HCT116 (cell line): ENCODE data around the gene EMP2. TPM values are rescaled to one million over a fixed set of nuclear protein-coding genes. Genes with fewer than 3 reads are reported as not detected.

Experiments used
- ATAC-seq: fragments of 200-7000 bp; cut with Tn5 transposase; 2 replicates; pipeline ENCODE4 v1.9.1; 2020; ENCODE audit warnings: mild to moderate bottlenecking, moderate library complexity
- BruUV-seq: library from RNA; stranded (reverse); fragments of 400-500 nt; replicated peaks from 2 replicates; lab custom pipeline; 2021; lab: Mats Ljungman, UMichigan
- CTCF ChIA-PET: fragments of 300-600 bp; sonication (Branson Sonifier 250); formaldehyde crosslinking; loops from one replicate; lab custom pipeline; 2021; ENCODE audit warnings: antibody characterized with exemption; lab: Charles Lee
- POLR2A ChIA-PET: fragments of 300-600, 350-600 bp; sonication (Branson Sonifier 250); formaldehyde crosslinking; loops from one replicate; lab custom pipeline; 2021; ENCODE audit warnings: antibody characterized with exemption; lab: Charles Lee
- RAD21 ChIA-PET, 2 experiments: fragments of 300-600 bp; sonication (Branson Sonifier 250); formaldehyde crosslinking; loops; one replicate each; lab custom pipeline; 2023; ENCODE audit warnings: low total read pairs in 2 of 2; ENCODE audit not compliant: uncharacterized antibody in 2 of 2, unreplicated experiment in 2 of 2, low non-redundant PET in 1 of 2; lab: Charles Lee
- DNase-seq: peaks from one replicate; pipeline ENCODE4 v3.0.0-alpha.2; 2010; ENCODE audit warnings: low read depth, low spot score
- H2AFZ ChIP-seq: fragments of 200-600 bp; shearing (Covaris generic), sonication (generic); 2 replicates; pipeline ENCODE4 v1.6.1; 2017; ENCODE audit warnings: low read depth, mixed run types, mixed read lengths, antibody characterized with exemption, low read length; ENCODE audit not compliant: poor library complexity, severe bottlenecking
- H3K27ac ChIP-seq: 2 replicates; pipeline ENCODE4 v1.5.1; 2012; ENCODE audit warnings: low read depth, low read length
- H3K27me3 ChIP-seq: fragments of 200-600 bp; sonication (generic); 2 replicates; pipeline ENCODE4 v1.6.1; 2016; ENCODE audit warnings: mixed run types, low read length, mixed read lengths; ENCODE audit not compliant: insufficient read depth
- H3K36me3 ChIP-seq, 2 experiments: fragments of 200-500 bp in 1 of 2; fragments of 200-600 bp in 1 of 2; sonication (Bioruptor generic) in 1 of 2; sonication (generic) in 1 of 2; 2 replicates each; pipeline versions ENCODE4 v1.5.1 to v1.6.1; 2014 to 2016; ENCODE audit warnings: low read length in 2 of 2, inconsistent platforms in 1 of 2, mixed read lengths in 1 of 2, mixed run types in 1 of 2; ENCODE audit not compliant: insufficient read depth in 2 of 2, control insufficient read depth in 1 of 2
- H3K4me1 ChIP-seq, 2 experiments: fragments of 200-600 bp in 1 of 2; sonication (generic) in 1 of 2; 2 replicates each; pipeline versions ENCODE4 v1.5.1 to v1.6.1; 2012 to 2017; ENCODE audit warnings: low read length in 2 of 2, inconsistent platforms in 1 of 2, mild to moderate bottlenecking in 1 of 2, mixed read lengths in 1 of 2, mixed run types in 1 of 2, moderate library complexity in 1 of 2; ENCODE audit not compliant: insufficient read depth in 2 of 2, control insufficient read depth in 1 of 2
- H3K4me2 ChIP-seq: fragments of 200-600 bp; sonication (generic); 2 replicates; pipeline ENCODE4 v1.6.1; 2017; ENCODE audit warnings: mixed run types, low read length, mixed read lengths
- H3K4me3 ChIP-seq, 2 experiments: fragments of 200-600 bp in 1 of 2; sonication (generic) in 1 of 2; replicated peaks in 1 of 2; 2 replicates each; pipeline ENCODE4 v1.5.1; 2011 to 2016; ENCODE audit warnings: low read length in 2 of 2, control low read depth in 1 of 2, low read depth in 1 of 2, mild to moderate bottlenecking in 1 of 2, mixed read lengths in 1 of 2, mixed run types in 1 of 2
- H3K79me2 ChIP-seq: fragments of 200-600 bp; sonication (generic); 2 replicates; pipeline ENCODE4 v1.6.1; 2017; ENCODE audit warnings: mild to moderate bottlenecking, mixed run types, low read length, moderate library complexity, mixed read lengths; ENCODE audit not compliant: insufficient read depth
- H3K9ac ChIP-seq: fragments of 200-600 bp; sonication (generic); 2 replicates; pipeline ENCODE4 v1.6.1; 2016; ENCODE audit warnings: low read length, mixed read lengths
- H3K9me2 ChIP-seq: fragments of 200-600 bp; sonication (generic), shearing (Covaris generic); 2 replicates; pipeline ENCODE4 v1.6.1; 2017; ENCODE audit warnings: mixed run types, mild to moderate bottlenecking, moderate library complexity; ENCODE audit not compliant: insufficient read depth
- H3K9me3 ChIP-seq, 2 experiments: fragments of 200-500 bp in 1 of 2; fragments of 200-600 bp in 1 of 2; sonication (Bioruptor generic) in 1 of 2; sonication (generic) in 1 of 2; 2 replicates each; pipeline ENCODE4 v1.6.1; 2014 to 2017; ENCODE audit warnings: low read length in 2 of 2, mixed read lengths in 2 of 2, inconsistent platforms in 1 of 2, low read depth in 1 of 2, mild to moderate bottlenecking in 1 of 2, mixed run types in 1 of 2, moderate library complexity in 1 of 2; ENCODE audit not compliant: control insufficient read depth in 1 of 2, insufficient read depth in 1 of 2
- H4K20me1 ChIP-seq: fragments of 200-600 bp; sonication (generic), shearing (Covaris generic); 2 replicates; pipeline ENCODE4 v1.6.1; 2017; ENCODE audit warnings: mixed run types, mild to moderate bottlenecking, moderate library complexity; ENCODE audit not compliant: insufficient read depth
- ATF3 ChIP-seq: IDR thresholded peaks from 2 replicates; pipeline ENCODE4 v1.6.1; 2012
- CBX3 ChIP-seq: IDR thresholded peaks from 2 replicates; pipeline ENCODE4 v1.6.1; 2012; ENCODE audit warnings: low read depth
- CEBPB ChIP-seq: IDR thresholded peaks from 2 replicates; pipeline ENCODE4 v1.6.1; 2012; ENCODE audit warnings: low read depth
- CTCF ChIP-seq, 3 experiments: fragments of 200-600 bp in 1 of 3; sonication (generic) in 1 of 3; IDR thresholded peaks in 2 of 3; conservative IDR thresholded peaks in 1 of 3; 2 replicates each; pipeline ENCODE4 v1.5.1; 2012 to 2017; ENCODE audit warnings: low read depth in 2 of 3, low read length in 2 of 3, antibody characterized with exemption in 1 of 3, borderline replicate concordance in 1 of 3, control low read depth in 1 of 3, mild to moderate bottlenecking in 1 of 3, mixed read lengths in 1 of 3, mixed run types in 1 of 3, moderate library complexity in 1 of 3; ENCODE audit not compliant: insufficient read depth in 1 of 3
- EGR1 ChIP-seq: IDR thresholded peaks from 2 replicates; pipeline ENCODE4 v1.6.1; 2012; ENCODE audit warnings: low read depth
- ELF1 ChIP-seq: IDR thresholded peaks from 2 replicates; pipeline ENCODE4 v1.6.1; 2012; ENCODE audit warnings: low read depth, borderline replicate concordance
- EZH2 ChIP-seq: fragments of 200-600 bp; sonication (generic); IDR thresholded peaks from 2 replicates; pipeline ENCODE4 v1.6.1; 2017; ENCODE audit warnings: antibody characterized with exemption, mixed run types
- EZH2phosphoT487 ChIP-seq: fragments of 200-600 bp; IDR thresholded peaks from 2 replicates; pipeline ENCODE4 v1.6.1; 2018; ENCODE audit warnings: antibody characterized with exemption, borderline replicate concordance
- FOSL1 ChIP-seq: IDR thresholded peaks from 2 replicates; pipeline ENCODE4 v1.6.1; 2012; ENCODE audit warnings: low read depth
- JUND ChIP-seq: IDR thresholded peaks from 2 replicates; pipeline ENCODE4 v1.6.1; 2012
- MAX ChIP-seq: IDR thresholded peaks from 2 replicates; pipeline ENCODE4 v1.6.1; 2012
- POLR2A ChIP-seq: IDR thresholded peaks from 2 replicates; pipeline ENCODE4 v1.7.0; 2011; ENCODE audit warnings: borderline replicate concordance; ENCODE audit not compliant: insufficient read depth, insufficient read length; ENCODE audit errors: extremely low read depth
- POLR2AphosphoS5 ChIP-seq: IDR thresholded peaks from 2 replicates; pipeline ENCODE4 v1.6.1; 2011; ENCODE audit warnings: mild to moderate bottlenecking, low read depth, low read length, moderate library complexity
- RAD21 ChIP-seq: IDR thresholded peaks from 2 replicates; pipeline ENCODE4 v1.6.1; 2012; ENCODE audit warnings: low read depth, mild to moderate bottlenecking
- REST ChIP-seq: IDR thresholded peaks from 2 replicates; pipeline ENCODE4 v1.6.1; 2012; ENCODE audit warnings: low read depth
- SP1 ChIP-seq: IDR thresholded peaks from 2 replicates; pipeline ENCODE4 v1.6.1; 2012; ENCODE audit warnings: low read depth
- SRF ChIP-seq: IDR thresholded peaks from 2 replicates; pipeline ENCODE4 v1.6.1; 2012; ENCODE audit warnings: low read depth
- TCF7L2 ChIP-seq: IDR thresholded peaks from 2 replicates; pipeline ENCODE4 v1.7.0; 2011; ENCODE audit warnings: borderline replicate concordance, inconsistent platforms; ENCODE audit not compliant: insufficient read depth, insufficient read length; ENCODE audit errors: extremely low read depth
- ZFX ChIP-seq: fragments of 450-650 bp; IDR thresholded peaks from 2 replicates; pipeline ENCODE4 v1.6.1; 2017
- ZNF274 ChIP-seq: fragments of 200-500 bp; sonication (Bioruptor generic); IDR thresholded peaks from 2 replicates; pipeline ENCODE4 v1.6.1; 2014; ENCODE audit warnings: mild to moderate bottlenecking, low read depth, low read length, inconsistent platforms
- intact Hi-C: fragments of 100-400 bp; cut with micrococcal nuclease; formaldehyde crosslinking; loops from 2 replicates; pipeline ENCODE4 v1.10.0; 2022
- total RNA-seq: library from RNA; stranded (reverse); gene quantifications from one replicate; pipeline ENCODE4 v1.2.1, GENCODE V29; 2021; ENCODE audit not compliant: unreplicated experiment

Gene EMP2
- total RNA-seq, 1 experiment from 2014 or later = 32.6 TPM

GRCh38 chr16:10519929-10520868, 60.2 kb downstream of the EMP2 start:
- no peaks in the 10 kb centered on the region for H4K20me1 ChIP-seq
- no peaks in the 10 kb centered on the region for H3K79me2 ChIP-seq
- H3K9me3 ChIP-seq = no peaks in the 10 kb centered on the region
- ChIA-PET RAD21 (no interaction called here), POLR2A (no interaction called here), CTCF (interaction anchor here (1.8 kb wide), 1 partner anchor 398 kb away, joined by 5 read pairs; no protein-coding TSS in a partner anchor)
- 0 out of 4 replicates have a peak, but pooled peaks cover 0 to 3% of the 10 kb centered on the region in 2 experiments for H3K36me3 ChIP-seq
- H3K4me2 ChIP-seq = no peak overlapping the region
- no TSS peak for BruUV-seq
- TF ChIP-seq CEBPB (no peak), POLR2AphosphoS5 (no peak), EZH2 (no peak), ZNF274 (no peak), FOSL1 (no peak), POLR2A (no peak), RAD21 (no peak), ELF1 (no peak), JUND (no peak), EGR1 (no peak), SRF (no peak), EZH2phosphoT487 (no peak), REST (no peak), ATF3 (no peak), SP1 (no peak), TCF7L2 (no peak), MAX (no peak), CTCF (IDR thresholded peaks at IDR 0.05 in 2 of 3, conservative IDR thresholded peaks at IDR 0.05 in 1 of 3; ENCODE audit: borderline replicate concordance in 1 of 3, insufficient read depth in 1 of 3, low read depth in 2 of 3, low read length in 2 of 3) (no peak), ZFX (no peak), CBX3 (no peak)
- no peak overlapping the region for H3K27ac ChIP-seq
- no peaks in the 10 kb centered on the region for H3K4me1 ChIP-seq
- DNase-seq (no peak), ATAC-seq (no peak)
- intact Hi-C loops = no loop called here
- H2AFZ ChIP-seq = no peak overlapping the region
- H3K9ac ChIP-seq = no peak overlapping the region
- no peaks in the 10 kb centered on the region for H3K27me3 ChIP-seq
- no peak overlapping the region for H3K4me3 ChIP-seq
- H3K9me2 ChIP-seq = no peaks in the 10 kb centered on the region
